HG02943 (cell line): Measurements from ENCODE around the gene GNAI3.

Source experiments
- ATAC-seq: cut with Tn5 transposase; IDR thresholded peaks from one replicate; pipeline ENCODE4 v1.9.1; 2021; ENCODE audit warnings: mild to moderate bottlenecking, low read depth, moderate library complexity; ENCODE audit not compliant: unreplicated experiment

GNAI3 gene

GRCh38 chr1:109523706-109524105, 24.7 kb upstream of the GNAI3 start:
- no peak for ATAC-seq

- ATAC-seq, result no peak
These were observed 21.2 kb upstream of the GNAI3 start for GRCh38 chr1:109527098-109527811.

DNA sequence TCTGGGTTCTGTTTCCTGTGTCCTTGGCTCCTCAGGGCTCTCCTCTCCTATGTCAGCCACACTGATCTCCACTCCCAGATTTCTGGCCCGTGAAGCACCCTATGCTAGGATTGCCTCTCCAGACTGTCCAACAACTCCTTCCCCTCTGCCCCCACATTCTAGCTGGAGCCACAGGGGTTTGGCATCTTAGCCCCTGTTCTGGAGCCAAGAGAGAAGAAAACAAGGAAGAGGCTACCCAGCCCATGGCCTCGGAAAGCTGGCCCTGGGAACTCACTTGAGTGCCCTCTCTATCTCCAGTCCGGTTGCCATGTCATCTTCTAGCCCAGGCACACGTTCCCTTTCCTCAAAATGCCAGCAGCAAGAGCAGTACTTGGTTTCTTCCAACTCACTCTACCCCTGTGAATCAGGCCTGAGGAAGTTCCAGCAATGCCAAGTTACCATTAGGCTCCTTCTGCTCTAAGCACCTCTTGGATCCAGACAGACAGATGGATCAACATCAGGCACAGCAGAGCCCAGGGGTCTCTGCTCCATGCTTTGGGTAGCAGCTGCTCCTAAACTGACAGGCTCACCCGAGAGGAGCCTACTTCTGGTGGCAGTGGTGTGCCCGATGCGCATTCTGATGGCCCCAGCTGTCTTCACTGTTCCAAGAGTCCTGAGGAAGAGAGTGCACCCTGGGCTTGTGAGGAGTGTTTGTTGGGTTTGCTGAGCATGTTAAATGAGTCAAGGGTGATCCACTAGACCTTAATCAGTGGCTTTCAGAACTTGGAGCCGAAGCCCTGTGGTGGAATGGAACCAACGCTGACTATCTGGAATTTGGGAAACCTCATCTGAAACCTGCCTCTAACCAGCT, 20.3 kb upstream of the GNAI3 start:
- ATAC-seq, result no peak

DNA sequence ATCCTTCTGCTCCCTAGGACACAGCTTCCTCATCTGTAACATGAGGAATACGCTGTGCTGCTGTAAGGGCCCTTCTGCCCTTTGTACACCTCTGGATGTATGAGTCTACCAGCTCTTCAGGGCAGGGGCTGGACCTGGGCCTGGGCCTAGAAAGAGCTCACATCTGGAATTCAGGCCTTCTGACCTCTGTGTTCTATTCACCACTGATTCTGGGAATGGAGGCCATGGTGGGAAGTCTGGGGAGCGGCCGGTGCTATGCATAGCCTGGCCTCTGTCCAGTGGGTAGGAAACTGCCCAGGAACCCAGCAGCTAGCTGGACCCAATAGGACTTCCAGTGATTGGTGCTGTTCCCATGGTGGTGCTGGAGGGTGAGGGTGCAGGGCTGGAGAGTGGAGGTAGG, 19.7 kb upstream of the GNAI3 start:
- no peak for ATAC-seq

DNA sequence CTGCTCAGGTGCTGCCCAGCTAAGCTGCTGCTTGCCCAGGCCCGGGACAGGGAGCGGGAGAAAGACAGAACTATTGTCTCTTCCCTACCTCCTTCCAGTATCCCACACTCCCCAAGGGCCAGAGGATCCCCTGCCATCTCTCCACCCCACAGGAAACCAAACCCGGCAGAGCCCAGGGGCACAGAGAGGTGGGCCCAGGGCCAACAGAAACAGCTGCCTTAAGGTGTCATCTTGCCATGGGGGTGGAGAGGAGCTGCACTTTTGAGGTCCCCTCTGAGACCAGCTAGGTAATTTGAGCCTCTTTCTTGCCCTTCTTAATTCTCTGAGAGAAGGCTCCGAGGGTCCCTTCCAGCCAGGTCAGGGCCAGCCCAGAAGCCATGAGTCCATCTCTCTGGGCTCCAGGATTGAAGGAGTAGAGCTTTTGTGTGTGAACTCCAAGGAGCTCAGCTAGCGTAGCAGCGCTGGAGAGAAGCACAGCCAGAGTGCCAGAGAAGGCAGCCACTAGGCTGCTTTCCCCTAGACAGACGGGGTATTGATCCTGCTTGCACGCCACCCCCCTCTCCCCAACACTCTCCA, 18.4 kb upstream of the GNAI3 start:
- no peak for ATAC-seq

- no peak for ATAC-seq
These were observed 17.8 kb upstream of the GNAI3 start for GRCh38 chr1:109530457-109531087.

DNA sequence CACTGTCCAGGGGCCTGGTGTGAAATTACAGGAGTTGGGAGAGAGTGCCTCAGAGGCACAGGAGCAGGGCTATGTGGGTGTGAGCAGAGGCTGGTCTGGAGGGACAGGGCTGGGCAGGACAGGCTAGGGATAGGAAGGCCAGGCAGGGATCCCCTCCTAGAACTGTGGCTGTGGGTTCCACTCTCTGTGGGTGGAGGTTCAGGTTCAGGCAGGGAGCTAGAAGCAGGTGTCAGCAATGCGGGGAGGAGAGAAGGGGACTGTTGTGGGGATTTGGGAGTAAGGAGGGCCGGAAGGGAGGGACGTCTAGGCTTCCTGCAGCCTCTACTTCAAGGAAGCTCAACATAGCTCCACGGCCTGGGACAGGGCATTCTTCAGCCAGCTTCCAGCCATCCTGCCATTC, 17.0 kb upstream of the GNAI3 start:
- ATAC-seq, result no peak

DNA sequence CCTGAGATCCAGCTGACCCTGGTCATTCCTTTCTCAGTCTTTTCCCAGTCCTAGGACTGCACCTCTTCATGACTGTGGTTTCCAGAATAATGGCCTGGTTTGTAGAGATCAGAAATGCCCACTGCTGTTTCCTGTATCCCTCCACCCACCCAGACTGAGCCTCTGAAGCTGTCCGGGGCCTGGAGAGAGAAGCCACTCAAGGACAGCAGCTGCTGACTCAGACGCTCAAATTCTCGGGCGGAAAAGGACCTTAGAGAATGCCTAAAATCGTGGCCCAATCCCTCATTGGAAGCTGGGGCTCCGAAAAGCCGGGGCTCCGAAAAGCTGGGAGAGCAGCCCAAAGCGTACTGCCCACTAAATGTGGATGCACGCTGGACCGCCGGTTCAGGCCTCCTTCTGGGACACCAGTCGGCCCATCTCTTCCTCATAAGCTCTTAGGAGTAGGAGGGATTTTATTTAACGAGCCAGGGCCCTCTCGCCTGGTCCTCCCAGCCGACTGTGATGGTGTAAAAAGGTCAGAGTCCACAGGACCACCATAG, 16.5 kb upstream of the GNAI3 start:
- ATAC-seq, result no peak

DNA sequence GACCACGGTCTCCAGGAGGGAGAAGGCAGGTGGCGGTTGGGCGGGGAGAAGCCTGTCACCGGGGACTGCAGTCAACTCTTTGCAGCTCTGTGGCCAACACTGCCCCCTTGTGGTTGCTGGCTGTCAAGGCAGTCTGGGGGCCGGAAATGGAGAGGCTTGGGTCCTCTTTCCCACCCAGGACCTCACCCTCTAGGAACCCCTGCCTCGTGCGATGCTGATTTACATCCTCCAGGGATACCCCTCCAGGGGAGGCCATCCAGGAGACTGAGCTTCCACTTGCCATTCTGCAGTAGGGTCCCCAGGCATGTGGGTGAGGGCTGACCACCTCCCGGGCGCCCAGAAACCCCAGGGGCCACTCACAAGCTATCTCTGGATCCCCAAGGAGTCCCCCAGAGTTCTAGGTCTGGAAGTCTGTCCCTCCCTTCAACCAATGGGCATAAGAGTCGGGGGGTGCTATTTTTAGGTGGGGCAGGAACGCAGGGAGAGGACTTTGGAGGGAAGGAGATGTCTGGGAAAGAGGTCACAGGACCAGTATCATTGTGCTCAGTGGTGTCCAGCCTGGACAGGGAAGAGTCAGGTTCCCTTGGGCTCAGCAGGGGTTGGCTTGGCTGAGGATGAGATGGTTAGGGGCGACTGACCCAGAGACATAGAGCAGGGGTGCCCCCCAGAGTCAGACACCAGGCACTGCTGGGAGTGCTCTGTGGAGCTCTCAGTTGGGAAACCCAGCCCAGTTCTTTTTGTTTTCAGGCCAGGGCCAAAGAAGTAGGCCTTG, 15.9 kb upstream of the GNAI3 start:
- ATAC-seq, result no peak

DNA sequence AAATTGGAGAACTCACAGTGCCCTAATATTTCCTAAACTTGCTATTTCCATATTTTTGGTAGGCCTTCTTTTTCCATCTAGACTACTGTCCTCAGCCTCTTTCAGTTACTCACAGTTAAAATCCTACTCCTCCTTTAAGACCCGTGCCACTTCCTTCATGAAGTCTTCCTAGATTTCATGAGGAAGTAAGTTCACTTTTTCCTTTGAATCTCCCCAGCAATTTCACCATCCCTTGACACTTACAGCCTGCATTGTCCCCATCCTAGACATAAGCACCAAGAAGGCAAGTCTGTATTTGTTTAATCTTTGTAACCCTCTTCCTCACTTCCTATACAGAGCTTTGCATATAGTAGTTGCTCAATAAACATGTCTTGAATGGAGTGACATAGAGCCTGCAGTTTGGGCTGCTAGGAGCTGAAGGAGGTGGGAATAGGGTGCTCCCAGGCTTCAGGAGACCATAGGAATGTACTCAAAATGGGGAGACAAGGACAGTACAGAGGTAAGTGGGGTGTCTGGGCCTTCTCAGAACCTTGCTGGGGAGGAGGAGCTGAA, 14.0 kb upstream of the GNAI3 start:
- ATAC-seq, result no peak

- no peak for ATAC-seq
These were observed 12.9 kb upstream of the GNAI3 start for GRCh38 chr1:109535481-109535880.

DNA sequence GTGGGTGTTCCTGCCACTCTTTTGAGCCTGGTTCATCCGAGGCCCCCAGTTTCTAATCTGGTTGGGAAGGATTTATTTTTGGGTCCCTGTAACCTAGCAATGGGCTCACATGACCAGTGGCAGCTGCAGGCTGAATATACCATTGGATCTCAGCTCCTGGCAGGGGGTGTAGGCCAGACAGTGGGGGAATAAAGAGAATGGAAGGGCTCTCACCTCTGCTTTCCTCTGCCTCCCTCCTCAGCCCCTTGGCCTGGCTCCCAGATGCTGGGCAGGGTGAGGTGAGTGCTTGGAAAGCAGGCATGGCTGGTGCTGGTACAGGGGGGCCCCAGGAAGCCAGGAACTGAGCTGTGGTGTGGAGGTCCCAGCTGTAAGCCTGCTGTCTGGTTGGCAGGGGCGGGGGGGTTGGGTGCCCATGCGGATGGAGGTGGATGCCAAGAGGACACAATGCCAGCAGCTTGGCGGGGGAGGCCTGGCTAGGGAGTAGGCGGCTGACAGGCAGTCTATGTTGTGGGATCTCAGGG, 12.4 kb upstream of the GNAI3 start:
- ATAC-seq, result no peak

GRCh38 chr1:109537450-109538178, 10.8 kb upstream of the GNAI3 start:
- ATAC-seq, result no peak

- no peak for ATAC-seq
These were observed 9.4 kb upstream of the GNAI3 start for GRCh38 chr1:109538827-109539555.

GRCh38 chr1:109539676-109540075, 8.7 kb upstream of the GNAI3 start, which contains the start of gene GPR61:
Gene GPR61 (plus strand): TSS chr1:109539872. CDS start chr1:109543023, 3,151 bp downstream.
- no peak for ATAC-seq

- ATAC-seq, result no peak
These were observed 7.3 kb upstream of the GNAI3 start for GRCh38 chr1:109541102-109541501.

- ATAC-seq, result no peak
These were observed 5.8 kb upstream of the GNAI3 start for GRCh38 chr1:109542657-109543056.
